Thyroid gland (tissue), 4 donors: ENCODE measurements around the gene SMURF1. TPM values are rescaled to one million over a fixed set of nuclear protein-coding genes. Genes with fewer than 3 reads are reported as not detected.

Experiments used
- DNase-seq, 2 donors: peaks; one replicate each; pipeline ENCODE4 v3.0.0-alpha.2; 2019
- H3K27ac ChIP-seq, 3 donors: fragments of 200-600 bp; sonication (generic); 1 replicate in 2 of 3; 2 replicates in 1 of 3; pipeline ENCODE4 v1.5.1; 2016 to 2019; ENCODE audit warnings: mild to moderate bottlenecking in 1 of 3, moderate library complexity in 1 of 3
- H3K27me3 ChIP-seq: fragments of 200-600 bp; sonication (generic); one replicate; pipeline ENCODE4 v1.5.1; 2019
- H3K36me3 ChIP-seq, 2 donors: fragments of 200-600 bp; sonication (generic); one replicate each; pipeline ENCODE4 v1.5.1; 2016 to 2019
- H3K4me1 ChIP-seq, 2 donors: fragments of 200-600 bp; sonication (generic); one replicate each; pipeline ENCODE4 v1.5.1; 2017 to 2019
- H3K4me3 ChIP-seq, 3 donors: fragments of 200-600 bp; sonication (generic); replicated peaks in 1 of 3; 1 replicate in 2 of 3; 2 replicates in 1 of 3; pipeline ENCODE4 v1.5.1; 2016; ENCODE audit warnings: mild to moderate bottlenecking in 1 of 3
- H3K9me3 ChIP-seq: fragments of 200-600 bp; sonication (generic); one replicate; pipeline ENCODE4 v1.5.1; 2017
- POLR2A ChIP-seq, 2 donors: fragments of 450-650 bp; IDR thresholded peaks; one replicate each; pipeline ENCODE4 v1.6.1; 2017; ENCODE audit warnings: antibody characterized with exemption in 2 of 2, mild to moderate bottlenecking in 2 of 2, moderate library complexity in 1 of 2
- WGBS, 2 donors: methylation state at CpG; one replicate each; pipeline ENCODE4 v1.1.5; 2017; 5-methylcytosine and 5-hydroxymethylcytosine counted together
- intact Hi-C: fragments of 100-400 bp; cut with DNase I; formaldehyde crosslinking; loops from one replicate; pipeline ENCODE4 v1.15.1; 2023
- total RNA-seq, 4 donors: library from RNA; depleted of rRNA; stranded (reverse); fragments of >200 nt; gene quantifications; one replicate each; pipeline ENCODE4 v1.2.3, GENCODE V29; 2016
- TF ChIP-seq, protein P1 (sequence below), 6 experiments: fragments of 200-600 bp in 3 of 6; fragments of 450-650 bp in 3 of 6; sonication (generic) in 3 of 6; IDR thresholded peaks; one replicate each; pipeline ENCODE4 v1.5.1; 2016 to 2019; ENCODE audit warnings: antibody characterized with exemption in 6 of 6, mild to moderate bottlenecking in 2 of 6, inconsistent platforms in 1 of 6, moderate library complexity in 1 of 6

Gene SMURF1
- total RNA-seq, 4 donors from 2014 or later = 13.9 to 20.6 (median 16.7) TPM

GRCh38 chr7:99141841-99142726 is 1.8 kb downstream of the SMURF1 start:
- peak; percentile 39 to 45 for DNase-seq
- 37 to 40% methylated on average over 26 to 27 of the region's 27 CpGs for WGBS, 2 donors
- intact Hi-C loops = loop anchor here (5.0 kb wide), 1 partner anchor 100 kb away; no protein-coding TSS in a partner anchor
- H3K4me1 ChIP-seq = peaks cover 29 to 30% of the 10 kb centered on the region in 2 donors
- H3K4me3 ChIP-seq = peak overlapping the region in 2 of 3 donors; percentile 5 to 98
- peak overlapping the region; percentile 80 to 97 (median 82) for H3K27ac ChIP-seq
- H3K36me3 ChIP-seq = no peaks in the 10 kb centered on the region
- no peaks in the 10 kb centered on the region for H3K9me3 ChIP-seq
- TF ChIP-seq, protein P1, sequence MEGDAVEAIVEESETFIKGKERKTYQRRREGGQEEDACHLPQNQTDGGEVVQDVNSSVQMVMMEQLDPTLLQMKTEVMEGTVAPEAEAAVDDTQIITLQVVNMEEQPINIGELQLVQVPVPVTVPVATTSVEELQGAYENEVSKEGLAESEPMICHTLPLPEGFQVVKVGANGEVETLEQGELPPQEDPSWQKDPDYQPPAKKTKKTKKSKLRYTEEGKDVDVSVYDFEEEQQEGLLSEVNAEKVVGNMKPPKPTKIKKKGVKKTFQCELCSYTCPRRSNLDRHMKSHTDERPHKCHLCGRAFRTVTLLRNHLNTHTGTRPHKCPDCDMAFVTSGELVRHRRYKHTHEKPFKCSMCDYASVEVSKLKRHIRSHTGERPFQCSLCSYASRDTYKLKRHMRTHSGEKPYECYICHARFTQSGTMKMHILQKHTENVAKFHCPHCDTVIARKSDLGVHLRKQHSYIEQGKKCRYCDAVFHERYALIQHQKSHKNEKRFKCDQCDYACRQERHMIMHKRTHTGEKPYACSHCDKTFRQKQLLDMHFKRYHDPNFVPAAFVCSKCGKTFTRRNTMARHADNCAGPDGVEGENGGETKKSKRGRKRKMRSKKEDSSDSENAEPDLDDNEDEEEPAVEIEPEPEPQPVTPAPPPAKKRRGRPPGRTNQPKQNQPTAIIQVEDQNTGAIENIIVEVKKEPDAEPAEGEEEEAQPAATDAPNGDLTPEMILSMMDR (IDR thresholded peaks at IDR 0.05) = no peak
- no peak for TF ChIP-seq POLR2A (IDR thresholded peaks at IDR 0.05)
- H3K27me3 ChIP-seq = no peaks in the 10 kb centered on the region

DNA sequence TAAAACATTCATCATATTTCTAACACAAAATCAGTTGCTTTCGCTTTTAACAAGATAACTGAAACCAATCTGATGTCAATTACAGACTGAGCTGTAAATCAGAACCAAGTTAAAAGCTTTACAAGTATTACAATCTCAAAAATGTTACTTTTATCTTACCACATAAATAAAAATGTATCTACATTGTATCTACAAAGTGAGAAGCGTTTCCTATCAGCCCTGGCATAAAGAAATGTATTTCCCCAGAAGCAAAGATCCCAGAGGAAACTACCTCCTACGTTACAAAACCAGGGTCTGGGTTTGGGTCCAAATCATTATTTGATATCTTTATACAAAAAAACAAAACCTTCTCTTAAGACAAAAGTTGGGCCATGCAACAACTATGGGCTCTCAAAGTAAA is 2.6 kb downstream of the SMURF1 start:
- Histone ChIP-seq H3K9me3 (no peaks in the 10 kb centered on the region), H3K4me1 (peaks cover 30 to 35% of the 10 kb centered on the region in 2 donors), H3K27me3 (no peaks in the 10 kb centered on the region), H3K4me3 (no peak overlapping the region), H3K27ac (peak overlapping the region; percentile 80 to 97 (median 82)), H3K36me3 (no peaks in the 10 kb centered on the region)
- 69 to 70% methylated on average over 3 of the region's 3 CpGs for WGBS, 2 donors
- TF ChIP-seq, protein P1 (IDR thresholded peaks at IDR 0.05) = no peak
- TF ChIP-seq POLR2A (IDR thresholded peaks at IDR 0.05) = no peak
- no peak for DNase-seq
- intact Hi-C loops = loop anchor here (5.0 kb wide), 1 partner anchor 99 kb away; no protein-coding TSS in a partner anchor

DNA sequence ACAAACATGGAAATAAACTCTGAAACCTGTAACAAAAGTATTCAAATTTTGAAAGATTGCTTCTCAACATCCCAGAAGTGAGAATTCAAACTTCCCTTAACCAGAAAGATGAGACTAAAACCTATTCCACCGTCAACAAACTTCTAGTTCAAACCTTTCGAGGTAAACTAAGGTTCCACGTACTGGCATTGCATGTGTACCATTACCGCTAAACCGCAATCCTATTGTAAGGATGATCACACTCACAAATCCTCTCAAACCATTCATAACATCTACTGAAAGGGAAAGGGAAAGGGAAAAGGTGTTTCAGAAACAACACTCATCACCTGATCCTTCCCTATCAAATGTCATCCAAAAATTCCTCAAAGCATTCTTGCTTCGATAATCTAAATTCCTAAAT is 3.1 kb downstream of the SMURF1 start:
- no peak overlapping the region for H3K4me3 ChIP-seq
- intact Hi-C loops = loop anchor here (5.0 kb wide), 1 partner anchor 99 kb away; no protein-coding TSS in a partner anchor
- 87 to 90% methylated on average over 6 of the region's 6 CpGs for WGBS, 2 donors

DNA sequence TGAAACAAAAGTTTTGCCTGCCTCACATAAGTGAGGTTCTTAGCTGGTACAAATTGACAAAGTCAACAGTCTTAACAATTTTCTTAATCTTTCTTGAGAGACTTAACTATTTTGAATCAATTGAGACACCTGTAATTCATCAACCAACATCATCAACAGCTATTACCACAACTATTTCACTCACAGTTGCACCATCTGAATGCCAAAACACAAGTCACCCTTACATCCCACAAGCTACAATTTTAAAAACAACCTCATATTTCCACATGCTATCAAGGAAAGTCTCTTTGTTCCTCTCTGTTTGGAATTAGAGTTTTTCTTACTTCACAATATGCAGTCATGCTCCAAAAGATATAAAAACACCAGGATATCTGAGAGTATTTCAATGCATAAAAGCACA is 4.9 kb downstream of the SMURF1 start:
- Histone ChIP-seq H3K9me3 (no peaks in the 10 kb centered on the region), H3K27me3 (no peaks in the 10 kb centered on the region), H3K4me1 (peaks cover 30 to 37% of the 10 kb centered on the region in 2 donors), H3K27ac (no peak overlapping the region), H3K4me3 (no peak overlapping the region), H3K36me3 (no peaks in the 10 kb centered on the region)
- intact Hi-C loops = no loop called here
- TF ChIP-seq, protein P1 (IDR thresholded peaks at IDR 0.05) = no peak
- TF ChIP-seq POLR2A (IDR thresholded peaks at IDR 0.05) = no peak
- no peak for DNase-seq

More for the DNA sequence above, 3.1 kb downstream of the SMURF1 start:
- Histone ChIP-seq H3K9me3 (no peaks in the 10 kb centered on the region), H3K27ac (peak overlapping the region in 2 of 3 donors; percentile 82 to 97), H3K27me3 (no peaks in the 10 kb centered on the region), H3K36me3 (no peaks in the 10 kb centered on the region), H3K4me1 (peaks cover 30 to 36% of the 10 kb centered on the region in 2 donors)
- TF ChIP-seq, protein P1 (IDR thresholded peaks at IDR 0.05) = no peak
- TF ChIP-seq POLR2A (IDR thresholded peaks at IDR 0.05) = no peak
- no peak for DNase-seq
